GM18873 (cell line): ENCODE data around the gene RANBP17.

Source experiments
- ATAC-seq: cut with Tn5 transposase; IDR thresholded peaks from one replicate; pipeline ENCODE4 v1.9.1; 2021; ENCODE audit warnings: mild to moderate bottlenecking, moderate library complexity, moderate number of reproducible peaks; ENCODE audit not compliant: unreplicated experiment, low FRiP score

The RANBP17 gene

GRCh38 chr5:171340491-171340890 lies 478.7 kb downstream of the RANBP17 start:
- ATAC-seq = no peak

- ATAC-seq = no peak
These were observed 480.7 kb downstream of the RANBP17 start for GRCh38 chr5:171342362-171343111.

- no peak for ATAC-seq
These were observed 483.3 kb downstream of the RANBP17 start for GRCh38 chr5:171344936-171345608.
